PC-3 (cell line): Measurements from ENCODE around the gene GNAT3. TPM values are rescaled to one million over a fixed set of nuclear protein-coding genes. Genes with fewer than 3 reads are reported as not detected.

Experiments used
- ATAC-seq: fragments of 200-7000 bp; cut with Tn5 transposase; 2 replicates; pipeline ENCODE4 v1.9.1; 2020; ENCODE audit warnings: mild to moderate bottlenecking, moderate library complexity
- BruUV-seq: library from RNA; stranded (reverse); fragments of 400-500 nt; replicated peaks from 2 replicates; lab custom pipeline; 2021; lab: Mats Ljungman, UMichigan
- CTCF ChIA-PET: fragments of 300-600 bp; sonication (Branson Sonifier 250); formaldehyde crosslinking; loops from one replicate; lab custom pipeline; 2022; ENCODE audit warnings: antibody characterized with exemption; lab: Charles Lee
- POLR2A ChIA-PET: fragments of 300-600 bp; sonication (Branson Sonifier 250); formaldehyde crosslinking; loops from one replicate; lab custom pipeline; 2022; ENCODE audit warnings: antibody characterized with exemption; ENCODE audit not compliant: unreplicated experiment; lab: Charles Lee
- DNase-seq: peaks from one replicate; pipeline ENCODE4 v3.0.0-alpha.2; 2015
- H2AFZ ChIP-seq: fragments of 300-600 bp; sonication (generic); 2 replicates; pipeline ENCODE4 v1.6.0; 2016; ENCODE audit warnings: antibody characterized with exemption, low read length
- H3F3A ChIP-seq: fragments of 300-600 bp; sonication (generic); one replicate; pipeline ENCODE4 v1.6.0; 2017; ENCODE audit warnings: antibody characterized with exemption, low read length, control low read depth, mild to moderate bottlenecking; ENCODE audit not compliant: unreplicated experiment
- H3K27ac ChIP-seq: fragments of 300-600 bp; sonication (generic); 2 replicates; pipeline ENCODE4 v1.5.1; 2016; ENCODE audit warnings: mild to moderate bottlenecking, low read length
- H3K27me3 ChIP-seq: fragments of 300-600 bp; sonication (generic); 2 replicates; pipeline ENCODE4 v1.6.1; 2016; ENCODE audit warnings: low read length, mixed read lengths
- H3K36me3 ChIP-seq: fragments of 300-600 bp; sonication (generic); 2 replicates; pipeline ENCODE4 v1.6.1; 2016; ENCODE audit warnings: low read depth, mixed run types, low read length, mixed read lengths
- H3K4me1 ChIP-seq: fragments of 300-600 bp; sonication (generic); 2 replicates; pipeline ENCODE4 v1.5.1; 2016; ENCODE audit warnings: low read length; ENCODE audit not compliant: insufficient read depth
- H3K4me2 ChIP-seq: fragments of 300-600 bp; sonication (generic); 2 replicates; pipeline ENCODE4 v1.6.0; 2016; ENCODE audit warnings: low read length
- H3K4me3 ChIP-seq: fragments of 300-600 bp; sonication (generic); 2 replicates; pipeline ENCODE4 v1.5.1; 2016; ENCODE audit warnings: mild to moderate bottlenecking, low read length, mixed read lengths
- H3K79me2 ChIP-seq: fragments of 300-600 bp; sonication (generic); 2 replicates; pipeline ENCODE4 v1.6.1; 2017; ENCODE audit warnings: low read length, mixed read lengths
- H3K9ac ChIP-seq: fragments of 300-600 bp; sonication (generic); 2 replicates; pipeline ENCODE4 v1.6.0; 2016; ENCODE audit warnings: mild to moderate bottlenecking, low read length
- H3K9me2 ChIP-seq: fragments of 300-600 bp; sonication (generic); replicated peaks from 2 replicates; pipeline ENCODE4 v1.6.1; 2016; ENCODE audit warnings: mixed run types, low read length, mixed read lengths
- H3K9me3 ChIP-seq: fragments of 300-600 bp; sonication (generic); 2 replicates; pipeline ENCODE4 v1.6.1; 2016; ENCODE audit warnings: low read length, mixed read lengths
- H4K20me1 ChIP-seq: fragments of 300-600 bp; sonication (generic); 2 replicates; pipeline ENCODE4 v1.6.1; 2016; ENCODE audit warnings: low read length, mixed read lengths
- CTCF ChIP-seq: fragments of 300-600 bp; sonication (generic); conservative IDR thresholded peaks from 2 replicates; pipeline ENCODE4 v1.5.1; 2017; ENCODE audit warnings: antibody characterized with exemption, low read depth, mild to moderate bottlenecking, low read length
- EZH2 ChIP-seq: fragments of 300-600 bp; sonication (generic); IDR thresholded peaks from one replicate; pipeline ENCODE4 v1.6.1; 2017; ENCODE audit warnings: antibody characterized with exemption, mild to moderate bottlenecking, low read length; ENCODE audit not compliant: unreplicated experiment
- EZH2phosphoT487 ChIP-seq: fragments of 300-600 bp; sonication (generic); IDR thresholded peaks from 2 replicates; pipeline ENCODE4 v1.6.1; 2018; ENCODE audit warnings: mild to moderate bottlenecking, antibody characterized with exemption, low read length, borderline replicate concordance
- intact Hi-C: fragments of 100-400 bp; cut with micrococcal nuclease; formaldehyde crosslinking; loops from 2 replicates; pipeline ENCODE4 v1.9.0; 2023
- total RNA-seq: library from RNA; depleted of rRNA; stranded (reverse); fragments of >200 nt; gene quantifications from 2 replicates; pipeline ENCODE4 v1.2.3, GENCODE V29; 2014

The GNAT3 gene
- total RNA-seq, 1 experiment from 2014 or later = not detected

DNA sequence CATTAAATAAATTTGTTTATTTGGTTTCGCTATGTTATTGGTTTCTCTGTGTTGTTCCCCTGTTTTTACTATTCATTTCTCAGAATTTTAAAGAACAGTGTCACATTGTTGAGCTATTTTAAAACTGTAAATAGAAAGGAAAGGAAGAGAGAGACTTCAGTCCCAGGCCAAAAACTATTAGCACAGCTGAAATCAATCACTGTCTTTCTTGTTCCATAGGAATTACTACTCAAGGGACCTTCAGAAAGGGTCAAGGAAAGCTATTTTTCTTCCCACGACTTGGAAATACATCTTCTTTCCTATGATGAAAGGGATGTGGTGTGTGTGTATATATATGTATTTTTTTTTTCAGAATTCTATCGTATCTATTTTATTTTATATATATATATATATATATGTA is 29.0 kb upstream of the GNAT3 start:
- H3K4me2 ChIP-seq = no peak overlapping the region
- no peak for ATAC-seq
- H3K36me3 ChIP-seq = 0 out of 2 replicates have a peak, but pooled peaks cover 4% of the 10 kb centered on the region
- TF ChIP-seq EZH2 (no peak), EZH2phosphoT487 (no peak), CTCF (no peak)
- H3F3A ChIP-seq = no peaks in the 10 kb centered on the region
- H3K27me3 ChIP-seq = no peaks in the 10 kb centered on the region
- no peaks in the 10 kb centered on the region for H3K79me2 ChIP-seq
- H3K9ac ChIP-seq = no peak overlapping the region
- POLR2A ChIA-PET = no interaction called here
- H4K20me1 ChIP-seq = no peaks in the 10 kb centered on the region
- peaks cover 16% of the 10 kb centered on the region for H3K4me1 ChIP-seq
- no peak overlapping the region for H3K4me3 ChIP-seq
- no peak for DNase-seq
- 0 out of 2 replicates have a peak, but pooled peaks cover 4% of the 10 kb centered on the region for H3K9me3 ChIP-seq
- CTCF ChIA-PET = no interaction called here
- BruUV-seq = no TSS peak
- intact Hi-C loops = no loop called here
- no peak overlapping the region for H3K27ac ChIP-seq
- no peaks in the 10 kb centered on the region for H3K9me2 ChIP-seq
- no peak overlapping the region for H2AFZ ChIP-seq

GRCh38 chr7:80537091-80537490 is 25.2 kb upstream of the GNAT3 start:
- H3F3A ChIP-seq = no peaks in the 10 kb centered on the region
- H3K9ac ChIP-seq = no peak overlapping the region
- H3K27me3 ChIP-seq = no peaks in the 10 kb centered on the region
- no peak for DNase-seq
- no peak overlapping the region for H3K4me2 ChIP-seq
- no peaks in the 10 kb centered on the region for H4K20me1 ChIP-seq
- ChIA-PET POLR2A (no interaction called here), CTCF (no interaction called here)
- no peak overlapping the region for H3K27ac ChIP-seq
- H3K4me1 ChIP-seq = peaks cover 5% of the 10 kb centered on the region
- TF ChIP-seq EZH2phosphoT487 (no peak), CTCF (no peak), EZH2 (no peak)
- ATAC-seq = no peak
- H3K9me3 ChIP-seq = no peaks in the 10 kb centered on the region
- BruUV-seq = no TSS peak
- no peak overlapping the region for H2AFZ ChIP-seq
- H3K4me3 ChIP-seq = no peak overlapping the region
- intact Hi-C loops = no loop called here
- no peaks in the 10 kb centered on the region for H3K79me2 ChIP-seq
- H3K36me3 ChIP-seq = no peaks in the 10 kb centered on the region
- H3K9me2 ChIP-seq = no peaks in the 10 kb centered on the region

DNA sequence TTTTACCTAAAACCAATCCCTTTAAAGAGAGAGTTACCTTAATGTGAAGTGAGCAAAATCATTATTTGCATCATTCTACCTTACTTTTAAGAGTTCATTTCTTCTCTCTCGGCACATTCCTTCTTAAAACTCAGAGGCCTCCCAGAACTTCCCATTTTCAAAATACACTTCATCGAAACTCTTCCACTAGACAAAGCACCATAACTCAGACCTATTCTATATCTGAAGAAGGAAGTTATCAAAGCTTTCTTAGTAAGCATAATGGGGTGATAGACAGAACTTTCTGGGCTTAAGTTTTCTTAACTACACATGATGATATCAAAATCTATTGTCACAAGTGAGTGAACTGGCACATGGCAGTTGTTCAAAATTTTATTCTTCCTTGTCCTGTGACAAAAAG is 24.6 kb upstream of the GNAT3 start:
- Histone ChIP-seq H3K9ac (no peak overlapping the region), H3K27me3 (no peaks in the 10 kb centered on the region), H3K4me2 (no peak overlapping the region), H3K4me1 (no peaks in the 10 kb centered on the region), H3K4me3 (no peak overlapping the region), H3K9me3 (no peaks in the 10 kb centered on the region), H3K36me3 (no peaks in the 10 kb centered on the region), H4K20me1 (no peaks in the 10 kb centered on the region), H3F3A (no peaks in the 10 kb centered on the region), H3K79me2 (no peaks in the 10 kb centered on the region), H2AFZ (no peak overlapping the region), H3K27ac (no peak overlapping the region), H3K9me2 (no peaks in the 10 kb centered on the region)
- intact Hi-C loops = no loop called here
- ChIA-PET POLR2A (no interaction called here), CTCF (no interaction called here)
- ATAC-seq (no peak), DNase-seq (no peak)
- no TSS peak for BruUV-seq
- TF ChIP-seq CTCF (no peak), EZH2 (no peak), EZH2phosphoT487 (no peak)
